Lower lobe of right lung (tissue), 2 donors: ENCODE results near the gene COMMD9. TPM values are rescaled to one million over a fixed set of nuclear protein-coding genes. Genes with fewer than 3 reads are reported as not detected.

Source experiments
- ATAC-seq, 2 donors: fragments of 200-7000 bp; cut with Tn5 transposase; one replicate each; pipeline ENCODE4 v1.9.1; 2020 to 2022; ENCODE audit warnings: mild to moderate bottlenecking in 2 of 2, moderate library complexity in 2 of 2
- DNase-seq: peaks from one replicate; pipeline ENCODE4 v3.0.0-alpha.2; 2020
- H3K27ac ChIP-seq: fragments of 200-600 bp; one replicate; pipeline ENCODE4 v1.8.0; 2022
- H3K27me3 ChIP-seq: fragments of 200-600 bp; one replicate; pipeline ENCODE4 v1.8.0; 2022; ENCODE audit warnings: low read depth
- H3K36me3 ChIP-seq: fragments of 200-600 bp; one replicate; pipeline ENCODE4 v1.8.0; 2022; ENCODE audit warnings: mild to moderate bottlenecking
- H3K4me1 ChIP-seq: fragments of 200-600 bp; one replicate; pipeline ENCODE4 v1.8.0; 2022
- H3K4me3 ChIP-seq: fragments of 200-600 bp; one replicate; pipeline ENCODE4 v1.8.0; 2022; ENCODE audit warnings: mild to moderate bottlenecking
- H3K9me3 ChIP-seq: fragments of 200-600 bp; one replicate; pipeline ENCODE4 v1.8.0; 2022
- intact Hi-C: fragments of 100-400 bp; cut with DNase I; formaldehyde crosslinking; loops from one replicate; pipeline ENCODE4 v1.11.0; 2022
- total RNA-seq: library from RNA; stranded (reverse); fragmentation: NEBNext Ultra II Directional; extraction: Animal tissue kit (Norgen Biotek cat#: 25700); gene quantifications from one replicate; pipeline ENCODE4 v1.2.1, GENCODE V29; 2021
- TF ChIP-seq, protein P1 (sequence below): fragments of 200-600 bp; IDR thresholded peaks from one replicate; pipeline ENCODE4 v1.8.0; 2022; ENCODE audit warnings: antibody characterized with exemption, mild to moderate bottlenecking
- donor health status: DM: no; HTN: yes; CAD: no; lungs with severe emphysema.

The COMMD9 gene
- total RNA-seq, 1 donor from 2014 or later: 85.7 TPM

DNA sequence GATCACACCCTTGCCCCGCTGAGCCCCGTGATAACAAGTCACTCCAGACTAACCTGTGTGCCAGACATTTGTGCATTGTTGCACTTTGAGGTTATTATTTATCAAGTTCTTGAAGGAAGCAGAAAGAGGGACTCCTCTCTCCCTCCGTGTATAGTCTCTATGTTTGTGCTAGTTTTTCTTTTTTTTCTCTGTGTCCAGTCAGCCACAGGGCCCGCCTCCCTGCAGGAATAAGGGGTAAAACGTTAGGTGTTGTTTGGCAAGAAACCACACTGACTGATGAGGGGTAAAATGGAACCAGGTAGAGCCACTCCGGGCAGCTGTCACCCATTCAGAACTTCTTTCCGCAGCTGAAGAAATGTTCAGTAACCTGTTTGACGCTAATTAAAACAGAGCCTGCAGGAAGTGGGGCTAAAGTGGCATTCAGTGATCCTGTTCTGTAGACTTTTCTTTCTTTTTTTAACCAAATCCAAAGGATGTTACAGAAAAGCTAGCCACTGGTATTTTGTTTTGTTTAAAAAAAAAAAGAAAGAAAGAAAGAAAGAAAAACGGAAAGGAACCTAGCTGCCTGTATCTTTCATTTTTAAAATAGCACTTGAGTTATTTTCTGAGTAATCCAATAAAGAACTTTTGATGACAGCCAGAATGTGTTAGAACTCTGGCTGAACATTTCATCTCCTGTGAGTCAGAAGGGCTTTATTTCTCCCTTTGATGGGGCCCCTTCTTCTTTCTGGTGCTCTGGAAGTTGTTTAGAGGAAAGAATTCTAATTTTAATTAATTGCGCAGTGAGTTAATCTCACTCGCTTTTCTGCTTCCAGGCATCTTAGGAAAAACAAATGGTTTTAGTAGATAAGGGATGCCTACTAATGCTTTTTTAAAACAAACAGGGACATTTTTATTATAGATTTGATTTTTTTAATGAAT lies 58.2 kb downstream of the COMMD9 start:
- intact Hi-C loops: no loop called here
- Histone ChIP-seq H3K4me3 (no peak overlapping the region), H3K27me3 (no peaks in the 10 kb centered on the region), H3K4me1 (no peaks in the 10 kb centered on the region), H3K9me3 (no peaks in the 10 kb centered on the region), H3K27ac (no peak overlapping the region), H3K36me3 (no peaks in the 10 kb centered on the region)
- ATAC-seq (no peak), DNase-seq (no peak)
- TF ChIP-seq, protein P1, sequence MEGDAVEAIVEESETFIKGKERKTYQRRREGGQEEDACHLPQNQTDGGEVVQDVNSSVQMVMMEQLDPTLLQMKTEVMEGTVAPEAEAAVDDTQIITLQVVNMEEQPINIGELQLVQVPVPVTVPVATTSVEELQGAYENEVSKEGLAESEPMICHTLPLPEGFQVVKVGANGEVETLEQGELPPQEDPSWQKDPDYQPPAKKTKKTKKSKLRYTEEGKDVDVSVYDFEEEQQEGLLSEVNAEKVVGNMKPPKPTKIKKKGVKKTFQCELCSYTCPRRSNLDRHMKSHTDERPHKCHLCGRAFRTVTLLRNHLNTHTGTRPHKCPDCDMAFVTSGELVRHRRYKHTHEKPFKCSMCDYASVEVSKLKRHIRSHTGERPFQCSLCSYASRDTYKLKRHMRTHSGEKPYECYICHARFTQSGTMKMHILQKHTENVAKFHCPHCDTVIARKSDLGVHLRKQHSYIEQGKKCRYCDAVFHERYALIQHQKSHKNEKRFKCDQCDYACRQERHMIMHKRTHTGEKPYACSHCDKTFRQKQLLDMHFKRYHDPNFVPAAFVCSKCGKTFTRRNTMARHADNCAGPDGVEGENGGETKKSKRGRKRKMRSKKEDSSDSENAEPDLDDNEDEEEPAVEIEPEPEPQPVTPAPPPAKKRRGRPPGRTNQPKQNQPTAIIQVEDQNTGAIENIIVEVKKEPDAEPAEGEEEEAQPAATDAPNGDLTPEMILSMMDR: no peak

DNA sequence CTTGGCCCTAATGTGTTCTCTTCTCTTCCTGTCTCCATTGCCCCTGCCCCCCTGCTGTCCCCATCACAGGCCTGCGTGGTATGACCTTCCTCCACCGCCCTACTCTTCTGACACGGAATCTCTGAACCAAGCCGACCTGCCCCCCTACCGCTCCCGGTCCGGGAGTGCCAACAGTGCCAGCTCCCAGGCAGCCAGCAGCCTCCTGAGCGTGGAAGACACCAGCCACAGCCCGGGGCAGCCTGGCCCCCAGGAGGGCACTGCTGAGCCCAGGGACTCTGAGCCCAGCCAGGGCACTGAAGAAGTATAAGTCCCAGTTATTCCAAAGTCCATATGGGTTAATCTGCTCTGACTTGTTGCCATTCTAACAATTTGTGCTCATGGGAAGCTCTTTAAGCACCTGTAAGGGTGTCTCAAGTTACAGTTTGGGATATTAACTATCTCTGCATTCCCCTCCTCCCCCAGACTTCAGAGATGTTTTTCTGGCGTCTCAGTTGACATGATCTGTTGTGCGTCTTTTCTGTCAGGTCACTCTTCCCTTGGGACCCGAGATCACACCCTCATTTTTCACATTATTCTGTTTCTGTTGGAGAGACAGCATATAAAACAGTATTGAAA lies 60.0 kb downstream of the COMMD9 start:
- no peak for ATAC-seq
- intact Hi-C loops: no loop called here
- DNase-seq: no peak
- Histone ChIP-seq H3K4me1 (no peaks in the 10 kb centered on the region), H3K27me3 (no peaks in the 10 kb centered on the region), H3K36me3 (no peaks in the 10 kb centered on the region), H3K9me3 (no peaks in the 10 kb centered on the region), H3K4me3 (no peak overlapping the region), H3K27ac (no peak overlapping the region)
- TF ChIP-seq, protein P1: no peak

DNA sequence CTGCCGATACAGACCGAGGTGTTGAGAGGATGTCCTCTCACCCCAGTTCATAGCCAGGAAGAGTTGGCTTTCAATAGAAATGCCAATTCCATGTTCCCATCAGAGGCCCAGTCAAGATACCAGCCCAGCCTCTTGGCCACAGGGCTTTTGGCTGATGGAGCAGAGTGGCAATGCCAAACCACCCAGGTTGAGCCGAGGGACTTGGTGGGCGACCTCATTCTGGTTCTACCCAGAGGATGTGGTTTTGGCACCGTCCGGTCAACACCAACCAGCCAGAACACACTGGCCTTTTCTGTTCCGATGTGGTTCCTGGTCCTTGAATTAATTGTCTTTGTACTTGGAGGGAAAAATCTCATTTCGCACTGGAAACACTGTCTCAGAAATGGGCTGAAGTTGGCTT lies 60.5 kb downstream of the COMMD9 start:
- H3K9me3 ChIP-seq: no peaks in the 10 kb centered on the region
- no peak overlapping the region for H3K27ac ChIP-seq
- intact Hi-C loops: no loop called here
- H3K36me3 ChIP-seq: no peaks in the 10 kb centered on the region
- TF ChIP-seq, protein P1: no peak
- H3K27me3 ChIP-seq: no peaks in the 10 kb centered on the region
- H3K4me1 ChIP-seq: no peaks in the 10 kb centered on the region
- DNase-seq: no peak
- no peak overlapping the region for H3K4me3 ChIP-seq
- no peak for ATAC-seq

DNA sequence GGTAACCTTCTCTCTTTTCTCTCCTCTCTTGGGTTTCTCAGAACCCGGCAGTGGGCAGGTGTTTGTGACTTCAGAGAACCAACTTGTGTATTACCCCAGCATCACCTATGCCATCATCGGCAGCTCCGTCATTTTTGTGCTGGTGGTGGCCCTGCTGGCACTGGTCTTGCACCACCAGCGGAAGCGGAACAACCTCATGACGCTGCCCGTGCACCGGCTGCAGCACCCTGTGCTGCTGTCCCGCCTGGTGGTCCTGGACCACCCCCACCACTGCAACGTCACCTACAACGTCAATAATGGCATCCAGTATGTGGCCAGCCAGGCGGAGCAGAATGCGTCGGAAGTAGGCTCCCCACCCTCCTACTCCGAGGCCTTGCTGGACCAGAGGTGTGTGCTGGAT lies 62.2 kb downstream of the COMMD9 start:
- intact Hi-C loops: no loop called here
- Histone ChIP-seq H3K9me3 (no peaks in the 10 kb centered on the region), H3K4me3 (no peak overlapping the region), H3K4me1 (no peaks in the 10 kb centered on the region), H3K27ac (no peak overlapping the region), H3K36me3 (no peaks in the 10 kb centered on the region), H3K27me3 (no peaks in the 10 kb centered on the region)
- ATAC-seq (no peak), DNase-seq (no peak)
- TF ChIP-seq, protein P1: no peak

DNA sequence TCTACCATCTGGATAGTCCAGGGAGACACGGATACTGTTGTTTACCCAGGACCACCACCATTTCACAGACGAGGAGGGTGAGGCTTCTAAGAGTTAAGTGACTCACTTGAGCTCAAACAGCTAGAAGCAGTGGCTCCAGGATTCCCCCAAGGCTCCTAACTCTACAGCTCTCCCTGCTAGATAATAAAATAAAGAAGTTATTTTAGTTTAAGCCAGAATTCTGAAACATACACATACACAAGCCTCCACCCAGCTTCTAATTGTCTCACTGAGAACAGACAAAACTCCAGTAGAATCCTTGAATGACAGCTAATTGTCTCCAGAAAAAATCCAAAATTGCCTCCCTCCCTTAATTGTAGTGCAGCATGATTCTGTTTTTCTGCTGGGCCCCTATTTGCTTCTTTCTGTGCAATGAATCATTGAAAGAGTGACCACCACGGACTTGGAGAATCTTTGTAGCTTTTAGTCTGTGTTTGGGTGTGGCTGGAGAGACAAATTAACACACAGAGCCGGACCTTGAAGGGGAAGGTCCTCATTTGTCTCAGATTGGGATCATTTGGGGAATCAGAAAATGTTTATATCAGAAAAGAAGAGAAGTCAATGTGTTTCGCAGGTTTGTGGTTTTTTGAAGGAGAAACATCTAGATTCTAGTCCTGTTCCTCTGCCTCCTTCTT lies 64.9 kb downstream of the COMMD9 start:
- Histone ChIP-seq H3K4me3 (no peak overlapping the region), H3K36me3 (no peaks in the 10 kb centered on the region), H3K27me3 (no peaks in the 10 kb centered on the region), H3K4me1 (no peaks in the 10 kb centered on the region), H3K27ac (no peak overlapping the region), H3K9me3 (peaks cover 12% of the 10 kb centered on the region)
- ATAC-seq: no peak
- TF ChIP-seq, protein P1: no peak
- no peak for DNase-seq
- intact Hi-C loops: no loop called here
